ENCODE results near the gene TMEM126B. TPM values are rescaled to one million over a fixed set of nuclear protein-coding genes. Genes with fewer than 3 reads are reported as not detected.
"Not testable (repeated sequence)": the region's sequence is repeated elsewhere in the genome, so short reads cannot be mapped to it uniquely, and the experiment has no call there.

TMEM126B gene
- total RNA-seq: 10 to 100 TPM; 47.2 to 47.9 TPM
- 10 to 100 TPM; 51.1 to 64.3 (median 56.6) TPM for polyA plus RNA-seq
- 11.8 to 50.3 (median 40.1) reads per million in 6 experiments for total RNA-seq

- peak within 1 kb of the TSS; percentile 89 to 100 (median 96) for H3K4me3 Mint-ChIP-seq
- H3K4me1 Mint-ChIP-seq: peaks cover 26 to 51% (median 49%) of the 10 kb centered on the region in 4 donors
- peak; percentile 88 to 96 (median 94) for DNase-seq
Measured at GRCh38 chr11:85627998-85628770, at the start of gene TMEM126B. TSS of gene TMEM126B (plus strand) at chr11:85628593. CDS start at chr11:85628608, 15 bp downstream.

GRCh38 chr11:85582111-85582510 is 46.3 kb upstream of the TMEM126B start:
- Mint-ChIP-seq H3K27me3 (peaks cover 0 to 6% (median 3%) of the 10 kb centered on the region in 5 donors), H3K4me3 (no peak overlapping the region), H3K27ac (no peak overlapping the region), H3K9me3 (peaks cover 0 to 26% (median 8%) of the 10 kb centered on the region in 9 donors), H3K4me1 (no peaks in the 10 kb centered on the region), H3K36me3 (peaks cover 6 to 17% (median 8%) of the 10 kb centered on the region in 3 donors)
- POLR2A ChIA-PET: no interaction called here
- no peak for ATAC-seq
- no peak for DNase-seq

More at GRCh38 chr11:85627998-85628770, at the start of gene TMEM126B:
- Mint-ChIP-seq H3K9me3 (no peaks in the 10 kb centered on the region), H3K36me3 (peaks cover 0 to 19% (median 3%) of the 10 kb centered on the region in 3 donors), H3K27ac (peak within 1 kb of the TSS; percentile 91 to 99 (median 96)), H3K27me3 (peaks cover 0 to 2% (median 0%) of the 10 kb centered on the region in 5 donors)
- POLR2A ChIA-PET: interaction anchor here (0.7 to 5.2 kb wide), 9 partner anchors 9 to 619 kb away, joined by 3 to 43 read pairs (median 9); partner anchors contain the start of genes CCDC83, CREBZF, EED and PICALM
- peak; percentile 96 to 97 for ATAC-seq

GRCh38 chr11:85589373-85589772 is 39.0 kb upstream of the TMEM126B start:
- no peaks in the 10 kb centered on the region for H3K4me1 Mint-ChIP-seq
- H3K36me3 Mint-ChIP-seq: peaks cover 0 to 17% (median 16%) of the 10 kb centered on the region in 3 donors
- no peak overlapping the region for H3K4me3 Mint-ChIP-seq
- DNase-seq (no peak), ATAC-seq (no peak)
- no peak overlapping the region for H3K27ac Mint-ChIP-seq
- H3K27me3 Mint-ChIP-seq: peaks cover 0 to 15% (median 2%) of the 10 kb centered on the region in 5 donors
- H3K9me3 Mint-ChIP-seq: peaks cover 0 to 31% (median 14%) of the 10 kb centered on the region in 9 donors
- POLR2A ChIA-PET: no interaction called here

GRCh38 chr11:85590848-85591483 is 37.4 kb upstream of the TMEM126B start:
- POLR2A ChIA-PET: no interaction called here
- H3K9me3 Mint-ChIP-seq: peaks cover 0 to 29% (median 14%) of the 10 kb centered on the region in 9 donors

GRCh38 chr11:85595285-85595884 is 33.0 kb upstream of the TMEM126B start:
- POLR2A ChIA-PET: interaction anchor here (0.7 kb wide), 1 partner anchor 69 kb away, joined by 5 read pairs; no protein-coding TSS in a partner anchor
- H3K4me1 Mint-ChIP-seq: no peaks in the 10 kb centered on the region
- no peak overlapping the region for H3K4me3 Mint-ChIP-seq
- H3K27me3 Mint-ChIP-seq: peaks cover 0 to 5% (median 0%) of the 10 kb centered on the region in 5 donors
- no peaks in the 10 kb centered on the region for H3K36me3 Mint-ChIP-seq
- DNase-seq (peak in 4 of 10 donors; percentile 7 to 61 (median 56)), ATAC-seq (peak; percentile 57 to 58)
- no peak overlapping the region for H3K27ac Mint-ChIP-seq
- H3K9me3 Mint-ChIP-seq: no peaks in the 10 kb centered on the region

More at GRCh38 chr11:85590848-85591483, 37.4 kb upstream of the TMEM126B start:
- H3K36me3 Mint-ChIP-seq: peaks cover 0 to 17% (median 16%) of the 10 kb centered on the region in 3 donors
- no peak for ATAC-seq
- no peak for DNase-seq
- H3K4me3 Mint-ChIP-seq: no peak overlapping the region
- H3K27ac Mint-ChIP-seq: no peak overlapping the region
- peaks cover 0 to 15% (median 2%) of the 10 kb centered on the region in 5 donors for H3K27me3 Mint-ChIP-seq
- H3K4me1 Mint-ChIP-seq: no peaks in the 10 kb centered on the region

- DNase-seq (no peak), ATAC-seq (no peak)
- Mint-ChIP-seq H3K36me3 (peaks cover 0 to 1% (median 0%) of the 10 kb centered on the region in 3 donors), H3K4me1 (no peaks in the 10 kb centered on the region), H3K4me3 (no peak overlapping the region), H3K27ac (no peak overlapping the region), H3K9me3 (no peaks in the 10 kb centered on the region), H3K27me3 (peaks cover 0 to 2% (median 0%) of the 10 kb centered on the region in 5 donors)
- POLR2A ChIA-PET: no interaction called here
Measured at GRCh38 chr11:85596886-85597285, 31.5 kb upstream of the TMEM126B start.

GRCh38 chr11:85599083-85599482 is 29.3 kb upstream of the TMEM126B start:
- Mint-ChIP-seq H3K4me1 (no peaks in the 10 kb centered on the region), H3K9me3 (no peaks in the 10 kb centered on the region), H3K27me3 (peaks cover 0 to 1% (median 0%) of the 10 kb centered on the region in 5 donors), H3K27ac (peak overlapping the region in 1 of 10 donors; percentile 7), H3K36me3 (peaks cover 0 to 1% (median 0%) of the 10 kb centered on the region in 3 donors), H3K4me3 (no peak overlapping the region)
- POLR2A ChIA-PET: no interaction called here
- no peak for DNase-seq
- ATAC-seq: no peak

GRCh38 chr11:85602526-85603213 is 25.7 kb upstream of the TMEM126B start:
- Mint-ChIP-seq H3K27me3 (peaks cover 0 to 3% (median 0%) of the 10 kb centered on the region in 5 donors), H3K27ac (peak overlapping the region in 2 of 10 donors; percentile 38 to 60), H3K4me1 (no peaks in the 10 kb centered on the region), H3K4me3 (peak overlapping the region in 1 of 10 donors; percentile 52), H3K9me3 (peaks cover 0 to 4% (median 0%) of the 10 kb centered on the region in 9 donors), H3K36me3 (peaks cover 0 to 1% (median 0%) of the 10 kb centered on the region in 3 donors)
- POLR2A ChIA-PET: no interaction called here
- no peak for DNase-seq
- no peak for ATAC-seq

GRCh38 chr11:85603220-85603619 is 25.2 kb upstream of the TMEM126B start:
- Mint-ChIP-seq H3K9me3 (peaks cover 0 to 4% (median 0%) of the 10 kb centered on the region in 9 donors), H3K27me3 (peaks cover 0 to 3% (median 0%) of the 10 kb centered on the region in 5 donors)
- POLR2A ChIA-PET: no interaction called here

GRCh38 chr11:85606237-85606636 is 22.2 kb upstream of the TMEM126B start:
- H3K27me3 Mint-ChIP-seq, POLR2A ChIA-PET, H3K4me1 Mint-ChIP-seq, H3K9me3 Mint-ChIP-seq, H3K4me3 Mint-ChIP-seq, DNase-seq, H3K27ac Mint-ChIP-seq, ATAC-seq, H3K36me3 Mint-ChIP-seq: not testable (repeated sequence)

More at GRCh38 chr11:85603220-85603619, 25.2 kb upstream of the TMEM126B start:
- Mint-ChIP-seq H3K27ac (no peak overlapping the region), H3K4me1 (no peaks in the 10 kb centered on the region), H3K4me3 (no peak overlapping the region), H3K36me3 (peaks cover 0 to 1% (median 0%) of the 10 kb centered on the region in 3 donors)
- ATAC-seq: no peak
- no peak for DNase-seq

- ATAC-seq, H3K27ac Mint-ChIP-seq, H3K9me3 Mint-ChIP-seq, POLR2A ChIA-PET, H3K36me3 Mint-ChIP-seq, H3K4me1 Mint-ChIP-seq, H3K4me3 Mint-ChIP-seq, DNase-seq, H3K27me3 Mint-ChIP-seq: not testable (repeated sequence)
Measured at GRCh38 chr11:85608621-85609020, 19.8 kb upstream of the TMEM126B start.

- POLR2A ChIA-PET, H3K4me1 Mint-ChIP-seq, H3K9me3 Mint-ChIP-seq, H3K36me3 Mint-ChIP-seq, H3K27me3 Mint-ChIP-seq, DNase-seq, H3K27ac Mint-ChIP-seq, ATAC-seq, H3K4me3 Mint-ChIP-seq: not testable (repeated sequence)
Measured at GRCh38 chr11:85609286-85609685, 19.1 kb upstream of the TMEM126B start.

Data from naive thymus-derived CD8-positive, alpha-beta T cell (primary cell).